ENCODE measurements around the gene GALM. TPM values are rescaled to one million over a fixed set of nuclear protein-coding genes. Genes with fewer than 3 reads are reported as not detected.
A peak's percentile ranks its signal among the peaks of the same experiment; 100 is the strongest.

Gene GALM
- polyA plus RNA-seq, 2 of the 4 experiments (the other 2 are of a cell fraction): 33.4 to 34.2 TPM

DNA sequence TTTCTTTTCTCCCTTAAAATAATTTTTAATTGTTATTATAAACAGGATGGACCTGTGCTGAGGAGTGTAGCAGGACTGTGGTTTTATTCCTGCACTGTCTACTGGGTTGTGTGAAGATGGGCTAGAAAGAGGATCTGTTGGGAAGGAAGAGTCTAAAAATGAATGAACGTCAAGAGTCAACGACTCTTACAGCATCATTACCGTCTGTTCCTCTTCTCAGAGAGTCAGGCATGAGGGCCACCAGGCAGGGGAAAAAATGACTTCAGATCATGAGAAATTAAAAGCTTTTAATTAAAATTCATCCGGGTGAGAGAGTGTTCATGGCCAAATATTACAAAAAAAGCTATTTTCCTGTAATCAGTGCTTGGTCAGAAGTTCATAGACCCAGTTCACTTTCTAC, 52.7 kb downstream of the GALM start:
- DNase-seq (ENCODE audit: low read depth in 1 of 2, low spot score in 1 of 2) (no peak), FAIRE-seq (no peak), ATAC-seq (no peak)
- TF ChIP-seq ESRRA (IDR thresholded peaks at IDR 0.05; ENCODE audit: borderline replicate concordance, low read length): no peak
- no peak overlapping the region for H3K4me2 ChIP-seq
- 89% methylated on average over 4 of the region's 4 CpGs for WGBS (ENCODE audit: missing lambda C conversion rate)
- no peak overlapping the region for H3K4me3 ChIP-seq
- POLR2A ChIA-PET: interaction anchor here (0.6 kb wide), 1 partner anchor 116 kb away, joined by 3 read pairs; the partner anchor contains the start of gene HNRNPLL
- peak overlapping the region in 1 of 2 experiments; percentile 12; a peak in 1 of 6 replicates for H3K27ac ChIP-seq
- peaks cover 36% of the 10 kb centered on the region for H3K4me1 ChIP-seq
- no peaks in the 10 kb centered on the region for H3K9me3 ChIP-seq
- CTCF ChIA-PET: interaction anchor here (0.7 to 26.7 kb wide), 3 partner anchors 66 to 138 kb away, joined by 3 to 423 read pairs (median 13); no protein-coding TSS in a partner anchor

DNA sequence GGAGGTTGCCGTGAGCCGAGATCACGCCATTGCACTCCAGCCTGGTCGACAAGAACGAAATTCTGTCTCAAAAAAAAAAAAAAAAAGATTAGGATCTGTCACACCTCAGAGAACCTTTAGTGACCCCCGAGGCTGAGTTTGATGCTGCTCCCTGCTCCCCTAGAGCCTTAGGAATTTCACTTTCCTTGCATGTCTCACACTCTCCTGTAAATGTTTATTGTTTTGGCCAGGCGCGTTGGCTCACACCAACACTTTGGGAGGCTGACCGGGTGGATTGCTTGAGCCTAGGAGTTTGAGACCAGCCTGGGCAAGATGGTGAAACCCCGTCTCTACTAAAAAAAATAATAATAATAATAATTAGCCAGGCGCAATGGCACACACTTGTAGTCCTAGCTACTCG, 53.8 kb downstream of the GALM start:
- Histone ChIP-seq H3K9me3 (no peaks in the 10 kb centered on the region), H3K4me1 (peaks cover 36% of the 10 kb centered on the region), H3K27ac (peak overlapping the region in 1 of 2 experiments; percentile 12; a peak in 2 of 6 replicates), H3K4me2 (no peak overlapping the region), H3K4me3 (no peak overlapping the region)
- WGBS (ENCODE audit: missing lambda C conversion rate): 88% methylated on average over 12 of the region's 12 CpGs
- DNase-seq (ENCODE audit: low read depth in 1 of 2, low spot score in 1 of 2) (no peak), FAIRE-seq (no peak), ATAC-seq (no peak)
- TF ChIP-seq POLR2AphosphoS2 (conservative IDR thresholded peaks at IDR 0.05; ENCODE audit: low read length) (no peak), NFE2L2 (conservative IDR thresholded peaks at IDR 0.05; ENCODE audit: low read length) (no peak), CBX8 (IDR thresholded peaks at IDR 0.05) (no peak), HOXB5 (CRISPR knock-in tag; IDR thresholded peaks at IDR 0.05) (no peak)
- TF ChIP-seq, protein P1, sequence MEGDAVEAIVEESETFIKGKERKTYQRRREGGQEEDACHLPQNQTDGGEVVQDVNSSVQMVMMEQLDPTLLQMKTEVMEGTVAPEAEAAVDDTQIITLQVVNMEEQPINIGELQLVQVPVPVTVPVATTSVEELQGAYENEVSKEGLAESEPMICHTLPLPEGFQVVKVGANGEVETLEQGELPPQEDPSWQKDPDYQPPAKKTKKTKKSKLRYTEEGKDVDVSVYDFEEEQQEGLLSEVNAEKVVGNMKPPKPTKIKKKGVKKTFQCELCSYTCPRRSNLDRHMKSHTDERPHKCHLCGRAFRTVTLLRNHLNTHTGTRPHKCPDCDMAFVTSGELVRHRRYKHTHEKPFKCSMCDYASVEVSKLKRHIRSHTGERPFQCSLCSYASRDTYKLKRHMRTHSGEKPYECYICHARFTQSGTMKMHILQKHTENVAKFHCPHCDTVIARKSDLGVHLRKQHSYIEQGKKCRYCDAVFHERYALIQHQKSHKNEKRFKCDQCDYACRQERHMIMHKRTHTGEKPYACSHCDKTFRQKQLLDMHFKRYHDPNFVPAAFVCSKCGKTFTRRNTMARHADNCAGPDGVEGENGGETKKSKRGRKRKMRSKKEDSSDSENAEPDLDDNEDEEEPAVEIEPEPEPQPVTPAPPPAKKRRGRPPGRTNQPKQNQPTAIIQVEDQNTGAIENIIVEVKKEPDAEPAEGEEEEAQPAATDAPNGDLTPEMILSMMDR (IDR thresholded peaks at IDR 0.05): no peak
- TF ChIP-seq, protein P2, sequence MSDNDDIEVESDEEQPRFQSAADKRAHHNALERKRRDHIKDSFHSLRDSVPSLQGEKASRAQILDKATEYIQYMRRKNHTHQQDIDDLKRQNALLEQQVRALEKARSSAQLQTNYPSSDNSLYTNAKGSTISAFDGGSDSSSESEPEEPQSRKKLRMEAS (IDR thresholded peaks at IDR 0.05): no peak
- CTCF ChIA-PET: interaction anchor here (0.7 to 26.7 kb wide), 5 partner anchors 58 to 404 kb away, joined by 3 to 423 read pairs (median 6); no protein-coding TSS in a partner anchor
- POLR2A ChIA-PET: no interaction called here

DNA sequence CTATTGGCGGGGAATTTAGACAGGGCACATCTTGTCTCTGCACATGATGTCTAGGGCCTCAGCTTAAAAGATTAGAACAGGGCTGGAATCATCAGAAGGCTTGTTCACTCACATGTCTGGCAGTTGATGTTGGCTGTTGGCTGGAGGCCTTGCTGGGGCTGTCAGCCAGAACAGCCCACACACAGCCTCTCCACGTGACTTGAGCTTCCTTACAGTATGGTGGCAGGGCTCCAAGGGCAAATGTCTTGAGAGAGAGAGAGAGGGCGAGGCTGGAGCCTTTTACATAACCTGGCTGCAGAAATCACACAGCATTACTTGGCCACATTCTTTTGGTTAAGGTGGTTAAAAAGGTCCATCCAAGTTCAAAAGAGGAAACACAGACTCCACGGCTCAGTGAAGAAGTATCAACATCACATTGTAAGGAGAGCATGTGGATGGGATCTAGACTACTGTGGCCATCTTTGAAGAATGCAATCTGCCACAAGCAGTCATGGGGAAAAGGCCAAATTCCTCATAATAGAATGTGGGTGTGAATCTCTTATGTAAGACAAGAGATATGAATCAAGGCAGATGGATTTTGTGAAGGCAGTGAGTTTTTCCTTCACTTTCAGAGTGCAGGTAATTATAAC, 54.8 kb downstream of the GALM start:
- TF ChIP-seq MAZ (IDR thresholded peaks at IDR 0.05; ENCODE audit: borderline replicate concordance, low read depth, low read length) (no peak), EP300 (IDR thresholded peaks at IDR 0.05) (no peak), NR3C1 (IDR thresholded peaks at IDR 0.05) (no peak), CBX8 (IDR thresholded peaks at IDR 0.05) (no peak), HOXB13 (CRISPR knock-in tag; IDR thresholded peaks at IDR 0.05; ENCODE audit: low read depth) (no peak), ESRRA (IDR thresholded peaks at IDR 0.05; ENCODE audit: borderline replicate concordance, low read length) (no peak), HEYL (CRISPR knock-in tag; IDR thresholded peaks at IDR 0.05) (no peak), BHLHE40 (IDR thresholded peaks at IDR 0.05; ENCODE audit: low read depth, low read length) (no peak), TFCP2L1 (CRISPR knock-in tag; IDR thresholded peaks at IDR 0.05) (no peak), SMC3 (IDR thresholded peaks at IDR 0.05) (no peak), NFE2L2 (conservative IDR thresholded peaks at IDR 0.05; ENCODE audit: low read length) (no peak), KDM5A (IDR thresholded peaks at IDR 0.05) (no peak), EHMT2 (IDR thresholded peaks at IDR 0.05; ENCODE audit: low read depth) (no peak), FOSL2 (IDR thresholded peaks at IDR 0.05) (no peak), FOSL2 (CRISPR knock-in tag; IDR thresholded peaks at IDR 0.05) (no peak), HOXA7 (CRISPR knock-in tag; IDR thresholded peaks at IDR 0.05) (no peak), RNF2 (IDR thresholded peaks at IDR 0.05; ENCODE audit: borderline replicate concordance, low read depth) (no peak), CBX2 (IDR thresholded peaks at IDR 0.05; ENCODE audit: borderline replicate concordance, low read depth) (no peak), POLR2A (IDR thresholded peaks at IDR 0.05; ENCODE audit: low read length) (no peak), MYC (IDR thresholded peaks at IDR 0.05; ENCODE audit: borderline replicate concordance, low read length) (no peak), JUN (IDR thresholded peaks at IDR 0.05) (no peak)
- peak in 1 of 2 experiments; percentile 23; a peak in 3 of 6 replicates for ATAC-seq
- Histone ChIP-seq H3K9me3 (no peaks in the 10 kb centered on the region), H3K4me1 (peaks cover 30% of the 10 kb centered on the region), H3K4me2 (0 out of 3 replicates have a peak overlapping the region, but pooled peaks have one; percentile 4), H3K4me3 (no peak overlapping the region), H3K27ac (peak overlapping the region in 1 of 2 experiments; percentile 38; a peak in 2 of 6 replicates)
- WGBS (ENCODE audit: missing lambda C conversion rate): 81% methylated on average over 4 of the region's 4 CpGs
- DNase-seq (ENCODE audit: low read depth in 1 of 2, low spot score in 1 of 2): peak in 1 of 2 experiments; percentile 70
- ChIA-PET CTCF (interaction anchor here (0.7 to 26.7 kb wide), 4 partner anchors 114 to 405 kb away, joined by 3 to 423 read pairs (median 10); no protein-coding TSS in a partner anchor), POLR2A (interaction anchor here (1.1 kb wide), 2 partner anchors 31 to 118 kb away, joined by 3 to 6 read pairs; partner anchors contain the start of genes HNRNPLL and SRSF7)
- no peak for FAIRE-seq
